GM21786 (cell line): Measurements from ENCODE around the gene CTDP1.

ENCODE experiments used
- ATAC-seq: cut with Tn5 transposase; IDR thresholded peaks from one replicate; pipeline ENCODE4 v1.9.1; 2021; ENCODE audit not compliant: unreplicated experiment

CTDP1 gene

DNA sequence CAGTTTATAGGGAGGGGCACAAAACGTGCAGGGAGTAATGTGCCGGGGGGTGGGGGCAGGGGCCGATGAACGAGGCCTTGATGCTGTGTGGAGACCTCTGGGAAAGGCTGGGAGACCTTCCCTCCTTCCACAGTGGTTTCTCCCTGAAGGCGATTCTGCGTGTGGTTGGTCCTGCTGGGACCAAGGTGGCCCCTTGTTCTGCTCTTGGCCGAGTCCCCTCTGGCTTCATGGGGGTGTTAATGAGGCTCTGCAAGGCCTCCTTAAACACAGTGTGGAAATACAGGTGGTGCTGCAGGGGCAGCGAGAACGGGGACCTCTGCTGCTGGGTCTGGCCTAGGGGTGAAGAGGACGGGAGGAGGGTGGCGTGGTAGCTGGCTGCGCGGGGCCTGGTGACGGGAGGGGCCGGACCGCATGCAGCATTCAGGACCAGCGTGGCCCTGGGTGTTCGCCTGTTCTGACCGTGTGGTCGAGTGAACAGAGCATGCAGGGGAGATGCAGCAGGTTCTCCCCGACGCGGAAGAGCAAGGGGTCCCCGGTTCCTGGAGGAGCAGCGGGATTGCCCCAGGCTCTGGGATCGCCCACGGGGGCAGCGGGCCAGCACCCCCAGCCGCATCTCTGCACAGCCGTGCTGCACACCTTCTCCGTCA lies 76.0 kb downstream of the CTDP1 start:
- no peak for ATAC-seq

DNA sequence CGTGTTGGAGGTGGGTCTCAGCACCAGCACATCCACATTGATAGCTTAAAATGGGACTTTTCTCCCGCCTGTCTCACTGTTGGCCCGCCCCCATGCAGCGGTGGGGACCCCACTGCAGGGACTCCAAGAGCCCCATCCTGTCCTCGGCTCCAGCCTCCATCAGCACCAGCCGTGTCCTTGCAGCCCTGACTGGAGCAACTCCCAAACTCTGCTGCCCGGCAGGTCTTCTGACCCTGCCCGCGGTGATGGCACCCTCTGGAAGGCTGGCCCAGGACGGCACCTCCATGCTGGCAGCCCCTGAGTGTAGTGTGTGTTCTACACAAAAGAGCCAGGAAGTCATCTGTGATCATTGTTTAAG lies 76.5 kb downstream of the CTDP1 start:
- no peak for ATAC-seq

DNA sequence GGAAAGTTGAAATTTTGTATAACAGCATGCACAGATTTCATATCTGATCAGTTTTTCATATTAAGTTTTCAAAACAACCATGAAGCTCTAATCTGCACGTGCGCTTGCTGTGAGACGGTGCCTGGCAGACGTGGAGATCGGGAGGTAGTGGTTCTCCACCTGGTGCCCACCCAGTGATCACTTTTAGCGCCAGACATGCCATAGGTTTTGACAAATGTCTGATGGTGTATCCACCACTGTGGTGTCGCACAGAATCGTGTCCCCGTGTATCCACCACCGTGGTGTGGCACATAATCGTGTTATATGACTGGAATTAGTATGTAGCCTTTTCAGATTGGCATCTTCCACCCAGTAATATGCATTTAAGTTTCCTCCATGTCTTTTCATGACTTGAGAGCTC lies 77.2 kb downstream of the CTDP1 start:
- no peak for ATAC-seq

DNA sequence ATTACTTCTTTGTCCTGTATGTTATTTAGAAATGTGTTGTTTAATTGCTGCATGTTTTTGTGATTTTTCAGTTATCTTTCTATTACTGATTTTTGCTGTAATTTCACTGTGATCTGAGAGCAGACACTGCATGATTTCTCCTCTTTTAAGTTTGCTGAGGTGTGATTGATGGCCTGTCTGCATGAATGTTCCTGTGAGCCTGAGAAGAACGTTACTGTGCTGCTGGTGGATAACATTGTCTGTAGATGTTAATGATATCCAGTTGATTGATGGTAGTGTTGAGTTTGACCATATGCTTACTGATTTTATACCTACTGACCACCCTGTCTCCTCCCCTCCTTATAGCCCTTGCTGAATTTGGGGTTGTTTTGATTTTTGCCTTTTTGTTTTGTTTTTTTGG lies 80.7 kb downstream of the CTDP1 start:
- ATAC-seq: no peak

DNA sequence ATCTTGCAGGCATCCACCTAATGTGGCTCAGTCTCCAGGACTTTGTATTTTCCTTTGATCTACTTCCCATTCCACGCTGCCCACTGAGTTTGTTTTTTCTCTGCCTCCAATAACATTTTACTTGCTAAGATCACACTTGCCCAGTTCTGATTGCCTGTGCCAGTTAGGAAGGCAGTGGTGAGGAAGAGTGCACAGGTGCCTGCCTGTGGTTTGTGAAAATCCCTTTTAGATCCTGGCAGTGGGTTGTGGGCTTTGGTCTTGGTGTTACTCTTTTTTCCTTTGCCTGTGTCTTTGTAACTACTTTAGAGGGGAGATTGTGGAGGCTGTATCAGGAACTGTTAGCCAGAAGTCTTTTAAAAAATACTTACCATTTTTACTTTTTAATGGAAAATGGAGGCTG lies 81.3 kb downstream of the CTDP1 start:
- no peak for ATAC-seq

DNA sequence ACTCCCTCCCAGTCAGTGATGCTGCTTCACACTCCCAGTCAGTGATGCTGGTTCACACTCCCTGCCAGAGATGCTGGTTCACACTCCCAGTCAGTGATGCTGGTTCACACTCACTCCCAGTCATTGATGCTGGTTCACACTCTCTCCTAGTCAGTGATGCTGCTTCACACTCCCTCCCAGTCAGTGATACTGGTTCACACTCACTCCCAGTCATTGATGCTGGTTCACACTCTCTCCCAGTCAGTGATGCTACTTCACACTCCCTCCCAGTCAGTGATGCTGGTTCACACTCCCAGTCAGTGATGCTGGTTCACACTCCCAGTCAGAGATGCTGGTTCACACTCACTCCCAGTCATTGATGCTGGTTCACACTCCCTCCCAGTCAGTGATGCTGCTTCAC lies 83.8 kb downstream of the CTDP1 start:
- no peak for ATAC-seq

DNA sequence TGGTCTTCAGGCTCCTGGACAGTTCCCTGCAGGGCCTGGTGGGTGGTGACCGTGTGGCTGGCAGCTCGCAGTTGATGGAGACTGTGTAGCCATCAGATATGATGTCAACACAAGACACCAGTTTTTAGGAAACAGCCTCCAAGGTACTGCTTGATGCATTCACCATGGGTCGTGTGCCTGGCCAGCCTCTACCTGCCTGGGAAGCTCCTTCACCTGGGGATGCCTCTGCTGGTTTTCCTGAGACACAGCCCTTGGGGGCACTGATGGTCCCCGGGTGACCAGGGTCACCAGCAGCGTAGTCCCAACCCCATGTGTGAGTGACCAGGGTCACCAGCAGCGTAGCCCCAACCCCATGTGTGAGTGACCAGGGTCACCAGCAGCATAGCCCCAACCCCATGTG lies 84.5 kb downstream of the CTDP1 start:
- ATAC-seq: no peak

DNA sequence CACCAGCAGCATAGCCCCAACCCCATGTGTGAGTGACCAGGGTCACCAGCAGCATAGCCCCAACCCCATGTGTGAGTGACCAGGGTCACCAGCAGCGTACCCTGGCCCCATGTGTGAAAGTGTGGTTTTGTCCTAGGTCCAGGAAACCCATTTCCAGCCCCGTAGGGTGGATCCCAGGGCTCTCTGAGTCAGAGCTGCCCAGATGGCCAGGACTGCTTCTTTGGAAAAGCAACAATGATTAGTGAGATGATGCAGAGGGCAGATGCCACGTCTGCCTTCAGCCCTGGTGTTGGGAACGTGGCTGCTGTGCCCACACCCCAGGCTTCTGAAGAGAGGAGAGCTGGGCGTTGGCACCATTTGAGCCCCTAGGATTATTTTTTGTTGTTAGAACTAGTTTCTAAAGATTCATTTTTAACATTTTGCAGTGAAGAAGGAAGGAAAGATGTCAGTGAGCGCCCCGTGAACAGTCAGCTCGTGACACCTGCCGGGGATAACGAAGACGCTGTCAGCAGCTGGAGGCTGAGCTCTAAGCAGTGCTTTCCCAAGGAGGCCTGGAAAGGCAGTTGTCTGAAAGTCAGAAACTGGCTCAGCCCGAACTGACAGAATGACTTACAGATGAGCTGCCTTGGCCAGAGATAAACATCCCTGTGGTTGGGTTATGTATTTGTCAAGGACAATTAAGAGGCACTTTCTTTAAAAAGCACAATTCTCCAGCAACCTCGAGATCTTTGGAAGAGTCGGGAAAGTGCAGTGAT lies 86.1 kb downstream of the CTDP1 start:
- no peak for ATAC-seq

DNA sequence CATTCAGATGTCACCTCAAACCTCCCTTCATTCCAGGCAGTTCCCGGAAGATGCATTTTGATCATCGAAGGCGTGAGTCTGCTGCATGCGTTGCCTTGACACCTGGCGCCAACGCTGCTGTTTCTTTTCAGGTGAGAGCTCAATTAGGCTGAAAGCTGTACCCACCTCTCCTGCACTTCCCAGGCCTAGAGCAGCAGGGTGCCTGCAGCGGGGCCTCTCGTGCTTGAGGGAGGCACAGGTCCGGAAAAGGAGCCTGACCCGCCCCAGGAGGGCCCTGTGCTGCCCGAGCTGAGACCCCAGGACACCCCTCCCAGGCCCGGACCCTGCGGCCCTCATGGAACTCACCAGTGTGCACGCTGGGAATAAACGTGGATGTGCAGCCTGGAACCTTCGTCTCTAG lies 86.7 kb downstream of the CTDP1 start:
- no peak for ATAC-seq

DNA sequence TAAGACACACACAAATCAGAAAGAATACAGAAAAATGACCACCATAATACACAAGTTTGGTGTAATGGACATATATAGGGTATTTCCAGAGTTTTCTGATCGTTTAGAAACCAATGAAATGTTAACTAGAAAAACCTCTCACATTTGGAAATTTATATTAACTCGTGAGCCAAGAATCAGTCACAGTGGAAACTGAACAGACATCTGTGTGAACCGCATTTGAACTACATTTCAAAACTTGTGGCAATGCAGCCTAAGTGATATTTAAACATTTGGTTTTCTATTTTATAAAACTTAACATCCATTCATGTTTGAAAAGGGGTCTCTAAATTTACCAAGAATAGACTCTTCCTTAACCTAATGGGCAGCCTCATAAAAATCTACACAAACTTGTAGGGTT lies 89.1 kb downstream of the CTDP1 start:
- ATAC-seq: no peak

DNA sequence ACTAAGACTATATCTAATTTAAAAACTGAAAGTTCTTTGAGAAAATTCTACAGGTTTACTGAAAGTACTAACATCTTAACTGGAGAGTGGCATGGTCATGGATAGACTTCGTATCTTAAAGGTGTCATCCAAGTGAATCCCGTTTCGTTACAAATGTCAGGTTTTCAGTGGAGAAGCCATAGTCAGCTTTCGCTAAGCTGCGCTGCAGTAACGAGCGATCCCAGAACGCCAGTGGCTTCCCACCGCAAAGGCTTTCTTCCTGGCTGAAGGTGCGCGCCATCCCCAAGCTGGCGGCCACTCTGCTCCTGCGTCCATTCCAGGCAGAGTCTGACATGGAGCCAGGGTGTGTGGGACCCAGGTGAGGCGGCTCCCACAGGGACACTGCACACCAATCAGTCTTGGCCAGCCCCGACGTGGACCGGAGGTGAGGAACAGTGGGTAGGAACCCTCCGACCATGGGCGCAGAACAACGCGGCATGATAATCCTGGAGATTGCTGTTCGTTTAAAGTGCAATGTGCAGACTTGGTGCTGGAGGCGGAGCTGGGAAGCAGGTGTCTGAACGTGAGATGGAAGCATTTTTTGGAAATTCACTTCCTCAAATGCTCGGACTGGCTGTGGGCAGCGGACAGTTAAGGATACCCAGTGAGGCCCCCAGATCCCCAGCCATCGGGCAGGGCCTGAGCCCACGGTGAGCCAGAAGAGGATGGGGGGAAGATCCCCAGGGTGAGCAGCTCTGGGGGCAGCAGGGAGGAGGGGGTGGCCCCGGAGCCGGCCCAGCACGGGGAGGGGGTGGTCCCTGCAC lies 90.3 kb downstream of the CTDP1 start:
- ATAC-seq: no peak

DNA sequence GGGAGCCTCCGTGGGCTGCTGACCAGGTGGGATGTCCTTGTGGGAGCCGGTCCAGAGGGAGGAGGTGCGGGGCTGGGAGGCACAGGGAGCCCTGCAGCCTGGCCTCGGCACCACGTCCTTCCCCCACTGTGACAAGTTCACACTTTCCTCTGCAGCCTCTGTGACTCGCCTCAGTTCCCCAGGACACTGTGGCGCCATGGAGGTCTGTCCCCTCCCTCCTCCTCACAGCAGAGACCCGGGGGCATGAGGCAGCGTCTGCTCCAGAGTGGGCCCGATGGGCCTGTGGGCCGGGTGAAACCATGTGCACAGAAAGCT lies 90.9 kb downstream of the CTDP1 start:
- ATAC-seq: no peak

DNA sequence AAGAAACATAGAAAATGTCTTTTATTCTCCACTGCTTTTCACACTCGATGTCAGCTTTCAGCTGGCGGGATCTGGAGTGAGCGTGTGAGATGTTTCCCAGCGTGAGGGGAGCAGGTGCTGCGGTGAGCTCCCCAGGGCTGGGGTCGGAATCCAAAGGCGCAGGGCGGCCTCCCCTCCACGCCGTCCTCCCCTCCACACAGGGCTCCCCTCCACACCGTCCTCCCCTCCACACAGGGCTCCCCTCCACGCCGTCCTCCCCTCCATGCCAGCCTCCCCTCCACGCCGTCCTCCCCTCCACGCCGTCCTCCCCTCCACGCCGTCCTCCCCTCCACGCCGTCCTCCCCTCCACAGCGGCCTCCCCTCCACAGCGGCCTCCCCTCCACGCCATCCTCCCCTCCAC lies 91.2 kb downstream of the CTDP1 start:
- ATAC-seq: no peak

DNA sequence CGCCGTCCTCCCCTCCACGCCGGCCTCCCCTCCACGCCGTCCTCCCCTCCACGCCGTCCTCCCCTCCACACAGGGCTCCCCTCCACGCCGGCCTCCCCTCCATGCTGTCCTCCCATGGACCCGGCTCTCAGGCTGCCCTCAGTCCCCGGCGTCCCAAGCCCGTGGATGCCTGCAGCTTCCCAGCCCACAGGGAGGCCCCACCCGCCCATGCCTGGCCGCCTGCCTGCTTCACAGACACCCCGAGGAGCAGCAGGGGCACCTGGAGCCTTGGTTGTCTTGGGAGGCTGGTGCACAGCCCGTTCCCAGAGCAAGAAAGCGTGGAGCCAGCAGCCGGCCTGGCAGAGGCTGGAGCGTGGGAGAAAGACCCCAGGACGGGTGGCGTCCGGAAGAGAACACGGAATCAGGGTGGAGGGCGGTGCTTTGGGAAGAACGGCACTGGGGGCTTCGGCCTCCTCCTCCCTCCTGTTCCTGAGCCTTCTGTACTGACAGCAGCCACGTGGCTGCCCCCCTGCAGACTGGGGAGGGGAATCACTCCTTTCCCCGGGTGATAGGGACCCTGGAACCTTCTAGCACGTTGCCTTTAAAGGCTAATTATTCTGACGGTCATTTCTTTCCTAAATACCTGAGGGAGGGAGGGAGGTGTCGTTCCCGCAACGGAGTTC lies 92.0 kb downstream of the CTDP1 start:
- ATAC-seq: no peak

DNA sequence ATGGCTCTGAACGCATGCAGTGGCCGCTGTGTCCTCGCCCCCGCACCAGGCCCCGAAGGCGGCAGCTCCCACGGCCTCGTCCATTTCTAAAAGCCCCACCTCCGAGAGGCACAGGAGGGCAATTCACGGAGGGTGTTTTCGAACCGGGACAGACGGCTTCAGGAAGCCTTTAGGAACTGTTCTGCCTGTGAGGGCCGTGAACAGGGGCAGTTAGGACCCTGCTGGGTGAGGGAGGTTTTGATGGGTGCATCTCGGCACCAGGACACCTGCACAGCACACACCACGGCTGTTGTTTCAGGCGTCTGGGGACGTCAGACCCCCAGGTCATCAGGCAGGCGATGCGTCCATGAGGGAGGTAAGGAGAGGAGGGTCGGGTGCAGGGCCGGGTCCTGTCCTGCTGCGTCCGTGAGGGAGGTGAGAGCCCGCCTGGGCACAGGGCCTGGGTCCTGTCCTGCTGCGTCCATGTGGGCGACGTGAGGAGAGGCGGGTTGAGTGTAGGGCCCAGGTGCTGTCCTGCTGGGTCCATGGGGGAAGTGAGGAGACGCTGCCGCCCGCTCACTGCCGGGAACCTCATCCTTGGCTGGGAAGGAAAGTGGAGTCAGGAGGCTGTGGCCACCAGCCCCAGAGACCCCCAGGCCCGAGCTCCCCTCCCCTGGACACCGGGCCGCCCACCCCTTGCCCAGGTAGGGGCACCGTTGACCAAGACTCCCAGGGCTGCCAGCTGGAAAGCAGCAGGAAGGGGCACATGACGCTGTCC lies 92.7 kb downstream of the CTDP1 start:
- no peak for ATAC-seq

DNA sequence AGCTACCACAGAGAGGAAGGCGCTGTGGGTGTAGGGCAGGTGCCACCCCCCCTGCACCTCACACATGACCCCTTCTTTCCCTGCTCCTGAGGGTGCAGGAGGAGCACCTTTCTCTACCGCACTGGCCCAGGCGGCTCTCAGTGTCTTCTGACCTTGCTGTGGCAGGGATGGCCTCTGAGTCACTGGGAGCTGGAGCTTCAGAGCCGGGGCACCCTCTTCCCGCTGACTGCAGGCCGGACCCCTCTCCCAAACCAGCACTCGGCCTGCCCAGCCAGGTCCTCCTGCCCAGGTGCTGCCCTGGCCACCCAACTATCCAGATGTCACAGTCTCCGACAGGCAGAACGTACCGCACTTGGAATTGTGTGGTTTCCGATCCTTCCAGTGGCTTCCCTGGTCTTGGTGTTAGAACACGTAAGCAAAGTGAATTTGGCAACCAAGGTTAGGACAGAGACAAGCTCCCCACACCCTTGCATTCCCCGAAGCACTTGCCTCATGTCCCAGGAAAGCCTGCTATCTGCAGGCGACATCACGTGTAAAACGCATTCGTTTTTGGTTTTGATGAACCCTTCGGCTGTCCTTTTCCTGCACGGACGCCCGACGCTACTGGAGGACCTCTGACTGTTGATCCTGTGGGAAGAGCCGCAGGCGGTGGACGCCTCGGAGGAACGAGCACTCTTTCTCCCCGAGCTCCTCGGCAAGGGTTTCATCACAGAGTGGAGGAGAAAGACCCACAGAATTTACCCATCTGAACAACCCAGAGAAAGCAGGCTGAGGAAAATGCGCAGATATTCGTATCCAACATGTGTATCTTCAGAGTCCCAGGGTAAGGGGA lies 93.5 kb downstream of the CTDP1 start:
- no peak for ATAC-seq

DNA sequence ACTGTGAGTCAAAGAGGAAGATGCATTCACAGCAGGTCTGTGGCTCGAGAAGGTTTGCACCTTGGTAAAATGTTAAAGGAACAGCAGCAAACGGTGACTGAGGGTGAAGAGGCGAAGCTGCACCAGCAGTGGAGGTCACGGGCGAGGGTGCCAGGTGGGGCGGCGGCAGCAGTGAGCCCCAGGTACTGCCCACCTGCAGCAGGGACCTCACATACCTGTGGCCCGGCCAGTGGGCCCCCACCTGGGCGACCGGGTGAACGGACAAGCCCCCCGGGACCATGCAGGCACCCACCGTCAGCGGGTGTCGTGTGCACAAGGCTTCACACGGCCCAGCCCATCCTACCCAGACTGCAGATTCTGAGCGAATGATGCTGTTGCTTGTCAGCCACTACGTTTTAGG lies 94.5 kb downstream of the CTDP1 start:
- ATAC-seq: no peak

DNA sequence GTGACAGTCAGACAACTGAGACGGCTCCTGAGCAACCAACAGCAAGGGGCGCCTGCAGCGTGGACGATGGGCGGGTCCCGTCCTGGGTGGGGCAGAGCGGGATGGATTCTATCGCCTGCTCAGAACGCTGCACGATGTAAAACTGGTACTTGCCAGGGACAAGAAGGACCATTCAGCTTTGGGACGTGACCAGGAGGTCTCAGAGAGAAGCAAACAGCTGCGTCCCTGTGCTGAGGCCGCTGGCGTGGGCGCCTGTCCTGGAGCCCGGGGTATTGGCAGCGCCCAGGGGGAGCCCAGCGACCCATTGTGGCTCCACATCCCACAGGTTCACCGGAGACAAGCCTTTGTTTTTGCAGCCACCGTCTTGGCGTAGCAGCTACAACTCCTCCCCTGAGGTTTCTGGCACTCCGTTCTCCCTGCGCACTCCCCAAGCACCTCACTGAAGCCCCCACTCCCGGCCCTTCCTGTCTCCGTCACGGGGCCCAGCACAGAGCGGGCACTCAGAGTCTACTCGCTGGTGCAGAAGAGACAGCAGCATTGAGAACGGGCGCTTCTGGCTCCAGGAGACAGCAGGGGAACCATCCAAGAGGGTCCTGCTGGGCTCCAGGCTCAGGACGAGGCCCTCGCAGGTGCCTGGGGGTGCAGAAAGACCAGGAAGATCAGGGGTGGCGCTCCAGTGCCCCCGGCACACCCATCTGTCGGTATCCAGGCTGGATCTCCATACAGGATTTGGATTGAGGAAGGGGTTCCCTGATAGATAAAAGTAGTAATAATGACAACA lies 96.0 kb downstream of the CTDP1 start:
- no peak for ATAC-seq

DNA sequence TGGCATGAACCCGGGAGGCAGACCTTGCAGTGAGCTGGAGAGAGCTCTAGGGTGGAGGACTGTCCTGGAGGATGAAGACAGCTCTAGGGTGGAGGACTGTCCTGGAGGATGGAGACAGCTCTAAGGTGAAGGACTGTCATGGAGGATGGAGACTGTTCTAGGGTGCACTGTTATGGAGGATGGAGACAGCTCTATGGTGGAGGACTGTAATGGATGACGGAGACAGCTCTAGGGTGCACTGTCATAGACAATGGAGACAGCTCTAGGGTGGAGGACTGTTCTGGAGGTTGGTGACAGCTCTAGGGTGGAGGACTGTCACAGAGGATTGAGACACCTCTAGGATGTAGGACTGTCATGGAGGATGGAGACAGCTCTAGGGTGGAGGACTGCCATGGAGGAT lies 97.1 kb downstream of the CTDP1 start:
- no peak for ATAC-seq
